Gastroesophageal sphincter (tissue), 4 donors: ENCODE results near the gene CCDC150. TPM values are rescaled to one million over a fixed set of nuclear protein-coding genes. Genes with fewer than 3 reads are reported as not detected.

Experiments used
- ATAC-seq: fragments of 150-250 bp; one replicate; pipeline ENCODE4 v1.9.1; 2016; ENCODE audit warnings: mild to moderate bottlenecking, moderate library complexity
- H3K27ac ChIP-seq, 4 donors: fragments of 200-600 bp; sonication (generic) in 3 of 4; 1 replicate in 3 of 4; 2 replicates in 1 of 4; pipeline ENCODE4 v1.5.1; 2016 to 2019
- H3K27me3 ChIP-seq: fragments of 200-600 bp; sonication (generic); one replicate; pipeline ENCODE4 v1.5.1; 2019
- H3K36me3 ChIP-seq, 2 donors: fragments of 200-600 bp; sonication (generic); one replicate each; pipeline ENCODE4 v1.5.1; 2019; ENCODE audit warnings: control low read depth in 1 of 2
- H3K4me1 ChIP-seq, 3 donors: fragments of 200-600 bp; sonication (generic); 1 replicate in 2 of 3; 2 replicates in 1 of 3; pipeline ENCODE4 v1.5.1; 2016 to 2019; ENCODE audit warnings: control low read depth in 2 of 3
- H3K4me3 ChIP-seq, 2 donors: fragments of 200-600 bp; sonication (generic); one replicate each; pipeline ENCODE4 v1.5.1; 2019; ENCODE audit warnings: mild to moderate bottlenecking in 1 of 2, moderate library complexity in 1 of 2
- H3K9me3 ChIP-seq, 3 donors: fragments of 200-600 bp; sonication (generic); one replicate each; pipeline ENCODE4 v1.5.1; 2017 to 2019; ENCODE audit warnings: control low read depth in 2 of 3
- EP300 ChIP-seq: sonication (generic); formaldehyde crosslinking; IDR thresholded peaks from one replicate; pipeline ENCODE4 v1.6.1; 2017; ENCODE audit warnings: antibody characterized with exemption, mild to moderate bottlenecking
- POLR2A ChIP-seq, 2 donors: fragments of 450-650 bp; IDR thresholded peaks; one replicate each; pipeline ENCODE4 v1.6.1; 2017; ENCODE audit warnings: antibody characterized with exemption in 2 of 2, mild to moderate bottlenecking in 2 of 2, moderate library complexity in 1 of 2
- POLR2AphosphoS5 ChIP-seq: sonication (generic); formaldehyde crosslinking; IDR thresholded peaks from one replicate; pipeline ENCODE4 v1.6.1; 2017; ENCODE audit warnings: antibody characterized with exemption
- WGBS, 2 donors: methylation state at CpG; one replicate each; pipeline ENCODE4 v1.1.5; 2018; ENCODE audit warnings: low coverage in 1 of 2; 5-methylcytosine and 5-hydroxymethylcytosine counted together
- total RNA-seq, 4 donors: library from RNA; depleted of rRNA; stranded (reverse); fragments of >200 nt; gene quantifications; one replicate each; pipeline ENCODE4 v1.1.0, GENCODE V29; 2016
- TF ChIP-seq, protein P1 (sequence below), 4 experiments: fragments of 200-600 bp in 2 of 4; fragments of 450-650 bp in 2 of 4; sonication (generic) in 1 of 4; IDR thresholded peaks; one replicate each; pipeline ENCODE4 v1.5.1; 2017 to 2019; ENCODE audit warnings: antibody characterized with exemption in 4 of 4, mild to moderate bottlenecking in 2 of 4, moderate library complexity in 2 of 4

Gene CCDC150
- total RNA-seq, result 1 to 10 TPM in 2 of 4 donors, not detected in 2; 1.0 to 2.6 TPM

- Histone ChIP-seq H3K4me1 (peaks cover 0 to 8% (median 0%) of the 10 kb centered on the region in 3 donors), H3K4me3 (peak within 1 kb of the TSS; percentile 33 to 61), H3K27me3 (no peaks in the 10 kb centered on the region), H3K36me3 (no peaks in the 10 kb centered on the region), H3K9me3 (no peaks in the 10 kb centered on the region), H3K27ac (peak within 1 kb of the TSS in 1 of 4 donors; percentile 60)
- 17 to 34% methylated on average over 5 to 12 of the region's 53 CpGs for WGBS, 2 donors
- TF ChIP-seq POLR2AphosphoS5 (peak; percentile 34), EP300 (no peak)
- TF ChIP-seq, protein P1, sequence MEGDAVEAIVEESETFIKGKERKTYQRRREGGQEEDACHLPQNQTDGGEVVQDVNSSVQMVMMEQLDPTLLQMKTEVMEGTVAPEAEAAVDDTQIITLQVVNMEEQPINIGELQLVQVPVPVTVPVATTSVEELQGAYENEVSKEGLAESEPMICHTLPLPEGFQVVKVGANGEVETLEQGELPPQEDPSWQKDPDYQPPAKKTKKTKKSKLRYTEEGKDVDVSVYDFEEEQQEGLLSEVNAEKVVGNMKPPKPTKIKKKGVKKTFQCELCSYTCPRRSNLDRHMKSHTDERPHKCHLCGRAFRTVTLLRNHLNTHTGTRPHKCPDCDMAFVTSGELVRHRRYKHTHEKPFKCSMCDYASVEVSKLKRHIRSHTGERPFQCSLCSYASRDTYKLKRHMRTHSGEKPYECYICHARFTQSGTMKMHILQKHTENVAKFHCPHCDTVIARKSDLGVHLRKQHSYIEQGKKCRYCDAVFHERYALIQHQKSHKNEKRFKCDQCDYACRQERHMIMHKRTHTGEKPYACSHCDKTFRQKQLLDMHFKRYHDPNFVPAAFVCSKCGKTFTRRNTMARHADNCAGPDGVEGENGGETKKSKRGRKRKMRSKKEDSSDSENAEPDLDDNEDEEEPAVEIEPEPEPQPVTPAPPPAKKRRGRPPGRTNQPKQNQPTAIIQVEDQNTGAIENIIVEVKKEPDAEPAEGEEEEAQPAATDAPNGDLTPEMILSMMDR (IDR thresholded peaks at IDR 0.05), result peak in 1 of 4 experiments; percentile 45
- ATAC-seq, result peak; percentile 100
Observed at GRCh38 chr2:196639180-196640030, at the start of gene CCDC150. Gene CCDC150, plus strand, starts transcription at chr2:196639715. Its CDS starts 52 bp downstream, at chr2:196639767.

- WGBS, 2 donors, result 20% methylated on average over 1 of the region's 1 CpG; no CpG with 5 or more reads in 1 of the 2 donors
- Histone ChIP-seq H3K27me3 (peaks cover 65% of the 10 kb centered on the region), H3K27ac (no peak overlapping the region), H3K9me3 (no peaks in the 10 kb centered on the region), H3K36me3 (no peaks in the 10 kb centered on the region), H3K4me1 (peaks cover 0 to 21% (median 4%) of the 10 kb centered on the region in 3 donors), H3K4me3 (no peak overlapping the region)
- no peak for TF ChIP-seq POLR2A (IDR thresholded peaks at IDR 0.05)
- TF ChIP-seq, protein P1 (IDR thresholded peaks at IDR 0.05), result no peak
- TF ChIP-seq POLR2AphosphoS5, result no peak
- TF ChIP-seq EP300, result no peak
- ATAC-seq, result no peak
Observed at GRCh38 chr2:196590286-196590685, 49.2 kb upstream of the CCDC150 start.

GRCh38 chr2:196591004-196591403 lies 48.5 kb upstream of the CCDC150 start:
- Histone ChIP-seq H3K4me3 (no peak overlapping the region), H3K4me1 (peaks cover 0 to 21% (median 4%) of the 10 kb centered on the region in 3 donors), H3K27me3 (peaks cover 65% of the 10 kb centered on the region), H3K36me3 (no peaks in the 10 kb centered on the region), H3K27ac (no peak overlapping the region), H3K9me3 (no peaks in the 10 kb centered on the region)
- no peak for ATAC-seq
- 95 to 96% methylated on average over 7 of the region's 8 CpGs for WGBS, 2 donors
- no peak for TF ChIP-seq POLR2AphosphoS5
- no peak for TF ChIP-seq POLR2A (IDR thresholded peaks at IDR 0.05)
- TF ChIP-seq, protein P1 (IDR thresholded peaks at IDR 0.05), result no peak
- TF ChIP-seq EP300, result no peak

DNA sequence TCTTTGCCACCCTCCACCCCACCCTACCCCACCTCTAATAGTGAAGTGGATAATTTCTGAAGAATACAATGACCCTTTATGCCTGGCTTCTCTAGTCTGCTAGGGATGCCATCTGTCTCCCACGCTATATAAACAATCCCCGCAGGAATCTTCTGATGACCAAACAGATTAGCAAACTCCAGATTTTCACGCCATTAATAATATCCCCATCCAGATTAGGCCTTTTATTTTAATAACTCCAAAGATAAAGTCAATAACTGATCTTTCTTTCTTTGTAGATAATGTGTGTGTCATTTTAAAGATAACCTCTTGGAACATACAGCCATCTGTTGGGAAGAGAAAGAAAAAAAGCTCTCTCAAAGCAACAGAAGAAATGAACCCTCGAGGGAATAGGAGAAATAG lies 47.9 kb upstream of the CCDC150 start:
- Histone ChIP-seq H3K27ac (no peak overlapping the region), H3K27me3 (peaks cover 65% of the 10 kb centered on the region), H3K4me3 (no peak overlapping the region), H3K9me3 (no peaks in the 10 kb centered on the region), H3K36me3 (no peaks in the 10 kb centered on the region), H3K4me1 (peaks cover 0 to 21% (median 4%) of the 10 kb centered on the region in 3 donors)
- TF ChIP-seq POLR2AphosphoS5 (no peak), EP300 (no peak), POLR2A (IDR thresholded peaks at IDR 0.05) (no peak)
- TF ChIP-seq, protein P1 (IDR thresholded peaks at IDR 0.05), result no peak
- WGBS, 2 donors, result 38 to 60% methylated on average over 4 of the region's 4 CpGs
- no peak for ATAC-seq
